H9 (cell line): ENCODE data around the gene CAPN8. TPM values are rescaled to one million over a fixed set of nuclear protein-coding genes. Genes with fewer than 3 reads are reported as not detected.

Experiments used
- DNase-seq: peaks from one replicate; pipeline ENCODE4 v3.0.0-alpha.2; 2017
- H2AFZ ChIP-seq: one replicate; pipeline ENCODE4 v1.6.1; 2013; ENCODE audit warnings: mild to moderate bottlenecking, low read length, control low read depth, moderate library complexity
- H2AK5ac ChIP-seq: 2 replicates; pipeline ENCODE4 v1.6.1; 2013; ENCODE audit warnings: low read length, control low read depth, mixed read lengths; ENCODE audit not compliant: insufficient read length
- H2BK120ac ChIP-seq: one replicate; pipeline ENCODE4 v1.6.1; 2013; ENCODE audit warnings: low read depth, mild to moderate bottlenecking, low read length, control low read depth, inconsistent platforms; ENCODE audit not compliant: poor library complexity, severe bottlenecking
- H2BK12ac ChIP-seq: 2 replicates; pipeline ENCODE4 v1.6.1; 2013; ENCODE audit warnings: low read length, control low read depth, mixed read lengths, low read depth; ENCODE audit not compliant: insufficient read length
- H2BK15ac ChIP-seq: 2 replicates; pipeline ENCODE4 v1.6.1; 2013; ENCODE audit warnings: low read depth, low read length, control low read depth
- H2BK20ac ChIP-seq: one replicate; pipeline ENCODE4 v1.6.1; 2013; ENCODE audit warnings: low read depth, mild to moderate bottlenecking, low read length, control low read depth, inconsistent platforms; ENCODE audit not compliant: poor library complexity, severe bottlenecking
- H2BK5ac ChIP-seq: 2 replicates; pipeline ENCODE4 v1.6.1; 2013; ENCODE audit warnings: low read length, control low read depth, mixed read lengths; ENCODE audit not compliant: insufficient read length
- H3K14ac ChIP-seq: 2 replicates; pipeline ENCODE4 v1.6.1; 2013; ENCODE audit warnings: low read length, control low read depth; ENCODE audit not compliant: insufficient read depth
- H3K18ac ChIP-seq: 2 replicates; pipeline ENCODE4 v1.6.1; 2013; ENCODE audit warnings: low read depth, mild to moderate bottlenecking, mixed read lengths, low read length, control low read depth; ENCODE audit not compliant: insufficient read length
- H3K23ac ChIP-seq: 2 replicates; pipeline ENCODE4 v1.6.1; 2013; ENCODE audit warnings: low read length, control low read depth, mixed read lengths, low read depth; ENCODE audit not compliant: insufficient read length
- H3K23me2 ChIP-seq: 2 replicates; pipeline ENCODE4 v1.6.1; 2013; ENCODE audit warnings: low read depth, mild to moderate bottlenecking, mixed read lengths, low read length, control low read depth; ENCODE audit not compliant: insufficient read length, poor library complexity, severe bottlenecking
- H3K27ac ChIP-seq: 2 replicates; pipeline ENCODE4 v1.5.1; 2013; ENCODE audit warnings: low read length, control low read depth, mixed read lengths, low read depth; ENCODE audit not compliant: insufficient read length
- H3K27me3 ChIP-seq: 2 replicates; pipeline ENCODE4 v1.6.1; 2013; ENCODE audit warnings: low read length, control low read depth, inconsistent platforms; ENCODE audit not compliant: insufficient read depth
- H3K4ac ChIP-seq: 2 replicates; pipeline ENCODE4 v1.6.1; 2013; ENCODE audit warnings: low read depth, mild to moderate bottlenecking, control low read depth, inconsistent platforms, low read length, moderate library complexity
- H3K4me1 ChIP-seq: 2 replicates; pipeline ENCODE4 v1.6.1; 2013; ENCODE audit warnings: low read length, control low read depth, inconsistent platforms; ENCODE audit not compliant: insufficient read depth
- H3K4me2 ChIP-seq: 2 replicates; pipeline ENCODE4 v1.6.1; 2013; ENCODE audit warnings: low read length, control low read depth, mixed read lengths; ENCODE audit not compliant: insufficient read length, insufficient read depth
- H3K56ac ChIP-seq: 2 replicates; pipeline ENCODE4 v1.6.1; 2013; ENCODE audit warnings: low read depth, mild to moderate bottlenecking, mixed read lengths, low read length, control low read depth; ENCODE audit not compliant: insufficient read length
- H3K79me1 ChIP-seq: 2 replicates; pipeline ENCODE4 v1.6.1; 2013; ENCODE audit warnings: low read depth, mild to moderate bottlenecking, moderate library complexity, low read length, control low read depth, inconsistent platforms; ENCODE audit not compliant: insufficient read depth, poor library complexity, severe bottlenecking
- H3K79me2 ChIP-seq: 2 replicates; pipeline ENCODE4 v1.6.1; 2013; ENCODE audit warnings: low read length, control low read depth, inconsistent platforms; ENCODE audit not compliant: insufficient read depth
- H3K9ac ChIP-seq: 2 replicates; pipeline ENCODE4 v1.6.1; 2013; ENCODE audit warnings: low read length, control low read depth, mixed read lengths; ENCODE audit not compliant: insufficient read length; ENCODE audit errors: extremely low read depth
- H3K9me3 ChIP-seq: one replicate; pipeline ENCODE4 v1.6.1; 2013; ENCODE audit warnings: low read depth, low read length, inconsistent platforms; ENCODE audit not compliant: control insufficient read depth
- H3T11ph ChIP-seq: one replicate; pipeline ENCODE4 v1.6.1; 2013; ENCODE audit warnings: mild to moderate bottlenecking, low read length, control low read depth, inconsistent platforms
- H4K20me1 ChIP-seq: one replicate; pipeline ENCODE4 v1.6.1; 2013; ENCODE audit not compliant: control insufficient read depth, insufficient read length, insufficient read depth
- H4K5ac ChIP-seq: 2 replicates; pipeline ENCODE4 v1.6.1; 2013; ENCODE audit warnings: low read depth, mild to moderate bottlenecking, mixed read lengths, low read length, control low read depth; ENCODE audit not compliant: insufficient read length
- H4K8ac ChIP-seq: replicated peaks from 2 replicates; pipeline ENCODE4 v1.6.1; 2013; ENCODE audit warnings: low read length, control low read depth, mixed read lengths, low read depth; ENCODE audit not compliant: insufficient read length
- H4K91ac ChIP-seq: 2 replicates; pipeline ENCODE4 v1.6.1; 2013; ENCODE audit warnings: low read depth, mild to moderate bottlenecking, moderate library complexity, mixed read lengths, low read length, control low read depth; ENCODE audit not compliant: insufficient read length
- H3K27ac Mint-ChIP-seq, 3 experiments: 2 replicates in 2 of 3; 3 replicates in 1 of 3; pipeline ENCODE4 v1.8.0; 2020 to 2021; ENCODE audit warnings: mixed read lengths in 3 of 3, mild to moderate bottlenecking in 1 of 3, moderate library complexity in 1 of 3
- H3K27me3 Mint-ChIP-seq: 2 replicates; pipeline ENCODE4 v1.8.0; 2021; ENCODE audit warnings: low read depth, mild to moderate bottlenecking, moderate library complexity, mixed read lengths
- H3K36me3 Mint-ChIP-seq, 3 experiments: 2 replicates in 2 of 3; 3 replicates in 1 of 3; pipeline ENCODE4 v1.8.0; 2020 to 2021; ENCODE audit warnings: low read depth in 3 of 3, mixed read lengths in 3 of 3; ENCODE audit not compliant: insufficient read depth in 1 of 3
- H3K4me1 Mint-ChIP-seq, 2 experiments: 2 replicates each; pipeline ENCODE4 v1.8.0; 2020; ENCODE audit warnings: mixed read lengths in 2 of 2
- H3K4me3 Mint-ChIP-seq, 2 experiments: 2 replicates in 1 of 2; 3 replicates in 1 of 2; pipeline ENCODE4 v1.8.0; 2020 to 2021; ENCODE audit warnings: mild to moderate bottlenecking in 2 of 2, mixed read lengths in 2 of 2, moderate library complexity in 1 of 2
- H3K9me3 Mint-ChIP-seq, 2 experiments: 2 replicates in 1 of 2; 3 replicates in 1 of 2; pipeline ENCODE4 v1.8.0; 2020; ENCODE audit warnings: mild to moderate bottlenecking in 2 of 2, mixed read lengths in 2 of 2, moderate library complexity in 1 of 2
- WGBS: extraction: QIAGEN DNeasy Blood & Tissue Kit; methylation state at CpG from one replicate; pipeline ENCODE4 v1.1.7; 2013; ENCODE audit warnings: missing lambda C conversion rate, low lambda C conversion rate, mixed read lengths; ENCODE audit not compliant: insufficient read length; ENCODE audit errors: extremely low coverage; 5-methylcytosine and 5-hydroxymethylcytosine counted together
- total RNA-seq: library from RNA; stranded (reverse); gene quantifications from 2 replicates; pipeline ENCODE4 v1.2.1, GENCODE V29; 2021
- TF ChIP-seq, protein P1 (sequence below): fragments of 200-600 bp; sonication (generic); conservative IDR thresholded peaks from 3 replicates; pipeline ENCODE4 v1.8.0; 2021; ENCODE audit warnings: antibody characterized with exemption, mild to moderate bottlenecking

Gene CAPN8
- total RNA-seq, 1 experiment from 2014 or later = not detected

DNA sequence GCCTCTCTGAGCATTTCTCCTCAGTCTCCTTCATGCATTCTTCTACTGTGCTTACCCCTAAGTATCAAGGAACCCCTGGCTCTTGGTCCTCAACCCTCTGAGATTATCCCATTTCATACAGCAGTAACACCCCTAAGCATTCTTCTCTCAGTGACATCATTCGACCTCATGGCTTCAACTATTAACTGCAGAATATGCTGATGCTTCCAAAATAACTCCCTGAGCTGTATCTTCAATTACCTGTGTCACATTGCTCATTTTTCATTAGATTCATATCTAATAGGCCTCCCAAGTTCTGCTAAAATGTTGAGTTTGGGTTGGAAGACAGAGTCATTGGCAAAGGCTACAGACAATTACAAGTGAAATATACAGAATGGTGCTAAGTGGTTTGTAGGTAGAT lies 7.5 kb downstream of the CAPN8 start:
- Histone ChIP-seq H3K23ac (no peak overlapping the region), H3K27ac (no peak overlapping the region), H3K27me3 (no peaks in the 10 kb centered on the region), H4K91ac (no peak overlapping the region), H3K79me2 (no peaks in the 10 kb centered on the region), H3K14ac (no peak overlapping the region), H2BK20ac (no peak overlapping the region), H3K9ac (no peak overlapping the region), H3K4me1 (no peaks in the 10 kb centered on the region; the same call in 1 of the 2 replicates), H2BK12ac (no peak overlapping the region), H3T11ph (no peak overlapping the region), H2BK5ac (no peak overlapping the region), H3K4me2 (no peak overlapping the region), H3K4ac (no peak overlapping the region), H3K56ac (no peak overlapping the region), H2AK5ac (no peak overlapping the region), H2BK15ac (no peak overlapping the region), H2AFZ (no peak overlapping the region), H3K9me3 (no peaks in the 10 kb centered on the region), H4K20me1 (no peaks in the 10 kb centered on the region), H4K8ac (no peak overlapping the region), H3K79me1 (no peaks in the 10 kb centered on the region), H4K5ac (no peak overlapping the region), H3K23me2 (no peaks in the 10 kb centered on the region), H2BK120ac (no peak overlapping the region), H3K18ac (no peak overlapping the region)
- Mint-ChIP-seq H3K27me3 (no peaks in the 10 kb centered on the region; the same call in 1 of the 2 replicates), H3K36me3 (peaks cover 0 to 3% (median 2%) of the 10 kb centered on the region in 3 experiments; a peak in 1 of 7 replicates), H3K4me3 (no peak overlapping the region), H3K4me1 (peaks cover 12 to 13% of the 10 kb centered on the region in 2 experiments), H3K27ac (no peak overlapping the region), H3K9me3 (no peaks in the 10 kb centered on the region)
- TF ChIP-seq, protein P1, sequence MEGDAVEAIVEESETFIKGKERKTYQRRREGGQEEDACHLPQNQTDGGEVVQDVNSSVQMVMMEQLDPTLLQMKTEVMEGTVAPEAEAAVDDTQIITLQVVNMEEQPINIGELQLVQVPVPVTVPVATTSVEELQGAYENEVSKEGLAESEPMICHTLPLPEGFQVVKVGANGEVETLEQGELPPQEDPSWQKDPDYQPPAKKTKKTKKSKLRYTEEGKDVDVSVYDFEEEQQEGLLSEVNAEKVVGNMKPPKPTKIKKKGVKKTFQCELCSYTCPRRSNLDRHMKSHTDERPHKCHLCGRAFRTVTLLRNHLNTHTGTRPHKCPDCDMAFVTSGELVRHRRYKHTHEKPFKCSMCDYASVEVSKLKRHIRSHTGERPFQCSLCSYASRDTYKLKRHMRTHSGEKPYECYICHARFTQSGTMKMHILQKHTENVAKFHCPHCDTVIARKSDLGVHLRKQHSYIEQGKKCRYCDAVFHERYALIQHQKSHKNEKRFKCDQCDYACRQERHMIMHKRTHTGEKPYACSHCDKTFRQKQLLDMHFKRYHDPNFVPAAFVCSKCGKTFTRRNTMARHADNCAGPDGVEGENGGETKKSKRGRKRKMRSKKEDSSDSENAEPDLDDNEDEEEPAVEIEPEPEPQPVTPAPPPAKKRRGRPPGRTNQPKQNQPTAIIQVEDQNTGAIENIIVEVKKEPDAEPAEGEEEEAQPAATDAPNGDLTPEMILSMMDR = no peak
- no CpG with 5 or more reads among the region's 1 CpG for WGBS
- no peak for DNase-seq
